ENCODE data around the gene SPEN.
"Not testable (repeated sequence)": the region's sequence is repeated elsewhere in the genome, so short reads cannot be mapped to it uniquely, and the experiment has no call there.

The SPEN gene

GRCh38 chr1:15835205-15835740 lies 12.2 kb upstream of the SPEN start:
- DNase-seq, result no peak

GRCh38 chr1:15835741-15836510 lies 11.6 kb upstream of the SPEN start:
- peak; percentile 100 for DNase-seq

- DNase-seq, result not testable (repeated sequence)
These were observed 11.1 kb upstream of the SPEN start for GRCh38 chr1:15836511-15836771.

GRCh38 chr1:15836772-15837669 lies 10.5 kb upstream of the SPEN start:
- DNase-seq, result no peak

- DNase-seq, result no peak
These were observed 9.6 kb upstream of the SPEN start for GRCh38 chr1:15837931-15838330.

GRCh38 chr1:15838721-15839120 lies 8.8 kb upstream of the SPEN start:
- no peak for DNase-seq

- DNase-seq, result peak; percentile 52
These were observed 3.5 kb upstream of the SPEN start for GRCh38 chr1:15843826-15844572.

- not testable (repeated sequence) for DNase-seq
These were observed 1.5 kb upstream of the SPEN start for GRCh38 chr1:15846056-15846455.

GRCh38 chr1:15847893-15848142 lies 311 bp downstream of the SPEN start:
- no peak for DNase-seq

- DNase-seq, result peak; percentile 74
These were observed 829 bp downstream of the SPEN start for GRCh38 chr1:15848143-15848928.

- DNase-seq, result peak; percentile 98
These were observed 1.6 kb downstream of the SPEN start for GRCh38 chr1:15848929-15849774.

- peak; percentile 99 for DNase-seq
These were observed 2.3 kb downstream of the SPEN start for GRCh38 chr1:15849775-15850324.

GRCh38 chr1:15850471-15851001 lies 3.0 kb downstream of the SPEN start:
- no peak for DNase-seq

- DNase-seq, result peak; percentile 69
These were observed 3.9 kb downstream of the SPEN start for GRCh38 chr1:15851210-15852035.

- no peak for DNase-seq
These were observed 4.7 kb downstream of the SPEN start for GRCh38 chr1:15852036-15852827.

- no peak for DNase-seq
These were observed 5.4 kb downstream of the SPEN start for GRCh38 chr1:15852828-15853302.

- no peak for DNase-seq
These were observed 9.4 kb downstream of the SPEN start for GRCh38 chr1:15856888-15857287.

- DNase-seq, result peak; percentile 41
These were observed 10.7 kb downstream of the SPEN start for GRCh38 chr1:15858069-15858670.

Data from NCI-H510A treated with DMSO at 0.1 percent for 48 hours (cell line).